HEK293 (cell line): Measurements from ENCODE around the gene OR1F1.

Experiments used
- OSR2 ChIP-seq: fragments of 450-650 bp; formaldehyde crosslinking; IDR thresholded peaks from 2 replicates; pipeline ENCODE4 v1.5.1; 2016; ENCODE audit warnings: missing biosample characterization, missing genetic modification characterization
- PATZ1 ChIP-seq: fragments of 450-650 bp; formaldehyde crosslinking; IDR thresholded peaks from 2 replicates; pipeline ENCODE4 v1.5.1; 2016; ENCODE audit warnings: missing biosample characterization, missing genetic modification characterization
- PRDM1 ChIP-seq: fragments of 450-650 bp; formaldehyde crosslinking; IDR thresholded peaks from 2 replicates; pipeline ENCODE4; 2016; ENCODE audit warnings: missing biosample characterization, missing genetic modification characterization
- REPIN1 ChIP-seq: fragments of 450-650 bp; formaldehyde crosslinking; IDR thresholded peaks from 2 replicates; pipeline ENCODE4 v1.5.1; 2017; ENCODE audit warnings: missing biosample characterization, missing genetic modification characterization, low read depth
- REST ChIP-seq: fragments of 450-650 bp; formaldehyde crosslinking; IDR thresholded peaks from 2 replicates; pipeline ENCODE4 v1.5.1; 2016; ENCODE audit warnings: missing biosample characterization, missing genetic modification characterization
- SCRT1 ChIP-seq: fragments of 450-650 bp; formaldehyde crosslinking; IDR thresholded peaks from 2 replicates; pipeline ENCODE4 v1.5.1; 2016; ENCODE audit warnings: missing biosample characterization, missing genetic modification characterization, borderline replicate concordance
- TCF7L2 ChIP-seq: IDR thresholded peaks from 2 replicates; pipeline ENCODE4 v1.6.1; 2011; ENCODE audit warnings: low read depth, mild to moderate bottlenecking, inconsistent platforms, low read length, moderate library complexity, borderline replicate concordance
- YY2 ChIP-seq: fragments of 450-650 bp; formaldehyde crosslinking; IDR thresholded peaks from 2 replicates; pipeline ENCODE4 v1.5.1; 2016; ENCODE audit warnings: missing biosample characterization, missing genetic modification characterization
- ZBTB20 ChIP-seq: fragments of 450-650 bp; formaldehyde crosslinking; IDR thresholded peaks from 2 replicates; pipeline ENCODE4 v1.5.1; 2016; ENCODE audit warnings: missing biosample characterization, missing genetic modification characterization
- ZFP3 ChIP-seq: fragments of 450-650 bp; formaldehyde crosslinking; IDR thresholded peaks from 2 replicates; pipeline ENCODE4 v1.5.1; 2016; ENCODE audit warnings: low read depth, missing biosample characterization, missing genetic modification characterization
- ZNF133 ChIP-seq: fragments of 450-650 bp; formaldehyde crosslinking; IDR thresholded peaks from 2 replicates; pipeline ENCODE4 v1.5.1; 2016; ENCODE audit warnings: missing biosample characterization, missing genetic modification characterization
- ZNF155 ChIP-seq: fragments of 450-650 bp; formaldehyde crosslinking; IDR thresholded peaks from 2 replicates; pipeline ENCODE4 v1.5.1; 2016; ENCODE audit warnings: missing biosample characterization, missing genetic modification characterization
- ZNF157 ChIP-seq: fragments of 450-650 bp; formaldehyde crosslinking; IDR thresholded peaks from 2 replicates; pipeline ENCODE4 v1.5.1; 2016; ENCODE audit warnings: missing biosample characterization, missing genetic modification characterization
- ZNF19 ChIP-seq: fragments of 450-650 bp; formaldehyde crosslinking; IDR thresholded peaks from 2 replicates; pipeline ENCODE4; 2016; ENCODE audit warnings: missing biosample characterization, missing genetic modification characterization, low read depth
- ZNF23 ChIP-seq: fragments of 450-650 bp; formaldehyde crosslinking; IDR thresholded peaks from 2 replicates; pipeline ENCODE4 v1.5.1; 2016; ENCODE audit warnings: missing biosample characterization, missing genetic modification characterization, borderline replicate concordance
- ZNF366 ChIP-seq: fragments of 450-650 bp; formaldehyde crosslinking; conservative IDR thresholded peaks from 2 replicates; pipeline ENCODE4 v1.5.1; 2016; ENCODE audit warnings: missing biosample characterization, missing genetic modification characterization
- ZNF433 ChIP-seq: fragments of 450-650 bp; formaldehyde crosslinking; IDR thresholded peaks from 2 replicates; pipeline ENCODE4 v1.5.1; 2016; ENCODE audit warnings: missing biosample characterization, missing genetic modification characterization, low read depth
- ZNF48 ChIP-seq: fragments of 450-650 bp; formaldehyde crosslinking; IDR thresholded peaks from 2 replicates; pipeline ENCODE4 v1.5.1; 2016; ENCODE audit warnings: missing biosample characterization, missing genetic modification characterization
- ZNF514 ChIP-seq: fragments of 450-650 bp; formaldehyde crosslinking; IDR thresholded peaks from 2 replicates; pipeline ENCODE4 v1.5.1; 2016; ENCODE audit warnings: missing biosample characterization, missing genetic modification characterization
- ZNF521 ChIP-seq: fragments of 450-650 bp; formaldehyde crosslinking; IDR thresholded peaks from 2 replicates; pipeline ENCODE4 v1.5.1; 2017; ENCODE audit warnings: missing biosample characterization, mild to moderate bottlenecking, missing genetic modification characterization
- ZNF558 ChIP-seq: fragments of 450-650 bp; formaldehyde crosslinking; IDR thresholded peaks from 2 replicates; pipeline ENCODE4 v1.5.1; 2016; ENCODE audit warnings: missing biosample characterization, missing genetic modification characterization
- ZNF610 ChIP-seq: fragments of 450-650 bp; formaldehyde crosslinking; IDR thresholded peaks from 2 replicates; pipeline ENCODE4 v1.5.1; 2016; ENCODE audit warnings: missing biosample characterization, missing genetic modification characterization, borderline replicate concordance
- ZNF658 ChIP-seq: fragments of 450-650 bp; formaldehyde crosslinking; IDR thresholded peaks from 2 replicates; pipeline ENCODE4; 2016; ENCODE audit warnings: missing biosample characterization, missing genetic modification characterization
- ZNF747 ChIP-seq: fragments of 450-650 bp; formaldehyde crosslinking; IDR thresholded peaks from 2 replicates; pipeline ENCODE4 v1.5.1; 2016; ENCODE audit warnings: missing biosample characterization, missing genetic modification characterization
- ZNF791 ChIP-seq: fragments of 450-650 bp; formaldehyde crosslinking; IDR thresholded peaks from 2 replicates; pipeline ENCODE4 v1.5.1; 2016; ENCODE audit warnings: missing biosample characterization, missing genetic modification characterization
- ZNF830 ChIP-seq: fragments of 450-650 bp; IDR thresholded peaks from 2 replicates; pipeline ENCODE4 v1.5.0; 2018; ENCODE audit warnings: missing biosample characterization, missing genetic modification characterization, low read depth, mild to moderate bottlenecking, moderate library complexity
- ZNF843 ChIP-seq: fragments of 450-650 bp; formaldehyde crosslinking; IDR thresholded peaks from 2 replicates; pipeline ENCODE4 v1.5.1; 2016; ENCODE audit warnings: missing biosample characterization, missing genetic modification characterization
- ZSCAN16 ChIP-seq: fragments of 450-650 bp; formaldehyde crosslinking; IDR thresholded peaks from 2 replicates; pipeline ENCODE4 v1.5.1; 2016; ENCODE audit warnings: missing biosample characterization, missing genetic modification characterization
- ZSCAN23 ChIP-seq: fragments of 450-650 bp; formaldehyde crosslinking; IDR thresholded peaks from 2 replicates; pipeline ENCODE4 v1.5.1; 2016; ENCODE audit warnings: missing biosample characterization, missing genetic modification characterization
- ZSCAN5A ChIP-seq: fragments of 450-650 bp; formaldehyde crosslinking; IDR thresholded peaks from 2 replicates; pipeline ENCODE4 v1.5.1; 2016; ENCODE audit warnings: missing biosample characterization, missing genetic modification characterization
- TF ChIP-seq, protein P1 (sequence below): fragments of 450-650 bp; formaldehyde crosslinking; IDR thresholded peaks from 2 replicates; pipeline ENCODE4 v1.5.1; 2016; ENCODE audit warnings: missing biosample characterization, missing genetic modification characterization

OR1F1 gene

DNA sequence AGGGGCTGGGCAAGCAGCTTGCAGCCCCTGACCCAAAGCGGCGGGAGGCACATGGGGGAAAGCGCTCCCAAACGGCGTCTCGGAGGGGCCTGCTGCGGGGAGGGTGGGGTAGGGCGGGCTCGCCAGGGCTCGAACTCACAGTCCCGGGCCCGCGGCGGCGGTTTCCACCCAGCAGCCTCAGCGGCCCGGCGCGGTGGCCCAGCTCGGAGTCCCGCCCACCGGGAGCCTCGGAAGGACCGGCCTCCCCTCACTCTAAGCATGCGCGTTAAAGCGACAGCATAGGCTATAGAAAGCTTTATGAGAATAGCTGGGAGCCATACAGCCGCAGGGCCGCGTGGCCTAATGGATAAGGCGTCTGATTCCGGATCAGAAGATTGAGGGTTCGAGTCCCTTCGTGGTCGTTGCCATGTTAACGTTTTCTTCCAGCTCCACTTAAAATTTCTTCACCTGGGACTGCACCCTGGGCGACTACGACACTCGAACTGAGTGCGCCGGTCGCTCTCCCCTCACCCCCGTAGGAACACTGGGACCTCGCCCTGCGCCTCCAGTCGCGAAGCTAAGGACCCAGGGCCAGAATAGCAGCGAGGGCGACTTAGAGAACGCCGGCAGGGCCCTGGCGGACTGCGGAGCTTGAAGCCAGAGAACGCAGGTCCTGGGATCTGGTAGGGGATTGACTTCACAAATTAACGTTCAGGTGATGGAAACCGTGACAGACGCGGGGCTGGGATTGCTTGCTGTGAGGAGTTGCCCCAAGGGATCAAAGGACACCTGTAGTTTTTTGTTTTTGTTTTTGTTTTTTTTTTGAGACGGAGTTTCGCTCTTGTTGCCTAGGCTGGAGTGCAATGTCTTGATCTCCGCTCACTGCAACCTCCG, 37.4 kb upstream of the OR1F1 start (continued):
- TF ChIP-seq ZNF155 (tag by site-specific recombination) (no peak), ZBTB20 (tag by site-specific recombination) (peak; percentile 88; the same call in 1 of the 2 replicates), ZNF48 (tag by site-specific recombination) (no peak), ZNF366 (tag by site-specific recombination) (peak; percentile 55; the same call in 1 of the 2 replicates), PATZ1 (no peak), ZNF610 (tag by site-specific recombination) (0 out of 2 replicates have a peak, but pooled peaks have one; percentile 9), ZNF843 (no peak; the same call in 1 of the 2 replicates), PRDM1 (tag by site-specific recombination) (no peak), ZNF521 (tag by site-specific recombination) (no peak), YY2 (tag by site-specific recombination) (no peak), ZFP3 (tag by site-specific recombination) (no peak), OSR2 (tag by site-specific recombination) (no peak), ZNF23 (tag by site-specific recombination) (no peak), ZNF133 (tag by site-specific recombination) (no peak), ZNF514 (tag by site-specific recombination) (no peak), ZSCAN16 (tag by site-specific recombination) (no peak), ZNF558 (tag by site-specific recombination) (peak; percentile 31; the same call in 1 of the 2 replicates), SCRT1 (tag by site-specific recombination) (peak; percentile 81), ZNF658 (tag by site-specific recombination) (no peak), ZNF791 (no peak), TCF7L2 (no peak), ZNF747 (tag by site-specific recombination) (no peak), ZSCAN23 (no peak), ZNF830 (tag by site-specific recombination) (no peak), ZSCAN5A (tag by site-specific recombination) (no peak), ZNF433 (no peak), REPIN1 (no peak), ZNF157 (no peak), REST (tag by site-specific recombination) (no peak), ZNF19 (tag by site-specific recombination) (no peak)
- TF ChIP-seq, protein P1, sequence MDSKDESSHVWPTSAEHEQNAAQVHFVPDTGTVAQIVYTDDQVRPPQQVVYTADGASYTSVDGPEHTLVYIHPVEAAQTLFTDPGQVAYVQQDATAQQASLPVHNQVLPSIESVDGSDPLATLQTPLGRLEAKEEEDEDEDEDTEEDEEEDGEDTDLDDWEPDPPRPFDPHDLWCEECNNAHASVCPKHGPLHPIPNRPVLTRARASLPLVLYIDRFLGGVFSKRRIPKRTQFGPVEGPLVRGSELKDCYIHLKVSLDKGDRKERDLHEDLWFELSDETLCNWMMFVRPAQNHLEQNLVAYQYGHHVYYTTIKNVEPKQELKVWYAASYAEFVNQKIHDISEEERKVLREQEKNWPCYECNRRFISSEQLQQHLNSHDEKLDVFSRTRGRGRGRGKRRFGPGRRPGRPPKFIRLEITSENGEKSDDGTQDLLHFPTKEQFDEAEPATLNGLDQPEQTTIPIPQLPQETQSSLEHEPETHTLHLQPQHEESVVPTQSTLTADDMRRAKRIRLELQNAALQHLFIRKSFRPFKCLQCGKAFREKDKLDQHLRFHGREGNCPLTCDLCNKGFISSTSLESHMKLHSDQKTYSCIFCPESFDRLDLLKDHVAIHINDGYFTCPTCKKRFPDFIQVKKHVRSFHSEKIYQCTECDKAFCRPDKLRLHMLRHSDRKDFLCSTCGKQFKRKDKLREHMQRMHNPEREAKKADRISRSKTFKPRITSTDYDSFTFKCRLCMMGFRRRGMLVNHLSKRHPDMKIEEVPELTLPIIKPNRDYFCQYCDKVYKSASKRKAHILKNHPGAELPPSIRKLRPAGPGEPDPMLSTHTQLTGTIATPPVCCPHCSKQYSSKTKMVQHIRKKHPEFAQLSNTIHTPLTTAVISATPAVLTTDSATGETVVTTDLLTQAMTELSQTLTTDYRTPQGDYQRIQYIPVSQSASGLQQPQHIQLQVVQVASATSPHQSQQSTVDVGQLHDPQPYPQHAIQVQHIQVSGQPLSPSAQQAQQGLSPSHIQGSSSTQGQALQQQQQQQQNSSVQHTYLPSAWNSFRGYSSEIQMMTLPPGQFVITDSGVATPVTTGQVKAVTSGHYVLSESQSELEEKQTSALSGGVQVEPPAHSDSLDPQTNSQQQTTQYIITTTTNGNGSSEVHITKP: peak; percentile 80
